SKM-1 (cell line): ENCODE measurements around the gene ITFG1.
"Not testable (repeated sequence)": the region's sequence is repeated elsewhere in the genome, so short reads cannot be mapped to it uniquely, and the experiment has no call there.

Experiments
- DNase-seq: peaks from one replicate; lab custom pipeline; 2025; ENCODE audit not compliant: unreplicated experiment; lab: John Stamatoyannopoulos, UW

The ITFG1 gene

DNA sequence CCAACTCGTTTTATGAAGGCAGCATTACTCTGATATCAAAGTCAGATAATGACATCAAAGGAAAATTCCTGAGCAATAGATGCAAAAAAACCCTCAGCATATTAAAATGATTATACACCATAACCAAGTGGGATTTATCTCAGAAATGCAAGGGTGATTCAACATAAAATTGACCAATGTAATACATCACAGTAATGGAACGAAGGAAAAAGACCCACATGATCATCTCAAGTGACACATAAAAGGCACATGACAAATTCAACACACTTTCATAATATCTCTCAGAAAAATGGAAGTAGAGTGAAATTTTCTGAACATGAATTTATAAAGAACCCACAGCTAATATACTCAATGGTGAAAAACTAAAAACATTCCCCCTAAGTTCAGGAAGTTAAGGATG lies 118.8 kb downstream of the ITFG1 start:
- no peak for DNase-seq

DNA sequence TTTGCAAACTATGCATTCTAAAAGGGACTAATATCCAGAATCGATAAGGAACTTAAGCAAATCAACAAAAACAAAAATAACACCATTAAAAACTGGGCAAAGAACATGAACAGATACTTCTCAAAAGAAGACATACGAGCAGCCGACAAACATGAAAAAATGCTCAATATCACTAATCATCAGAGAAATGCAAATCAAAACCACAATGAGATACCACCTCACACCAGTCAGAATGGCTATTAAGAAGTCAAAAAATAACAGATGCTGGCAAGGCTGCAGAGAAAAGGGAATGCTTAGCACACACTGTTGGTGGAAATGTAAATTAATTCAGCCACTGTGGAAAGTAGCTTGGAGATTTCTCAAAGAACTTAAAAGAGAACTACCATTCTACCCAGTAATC lies 130.3 kb downstream of the ITFG1 start:
- DNase-seq = not testable (repeated sequence)

DNA sequence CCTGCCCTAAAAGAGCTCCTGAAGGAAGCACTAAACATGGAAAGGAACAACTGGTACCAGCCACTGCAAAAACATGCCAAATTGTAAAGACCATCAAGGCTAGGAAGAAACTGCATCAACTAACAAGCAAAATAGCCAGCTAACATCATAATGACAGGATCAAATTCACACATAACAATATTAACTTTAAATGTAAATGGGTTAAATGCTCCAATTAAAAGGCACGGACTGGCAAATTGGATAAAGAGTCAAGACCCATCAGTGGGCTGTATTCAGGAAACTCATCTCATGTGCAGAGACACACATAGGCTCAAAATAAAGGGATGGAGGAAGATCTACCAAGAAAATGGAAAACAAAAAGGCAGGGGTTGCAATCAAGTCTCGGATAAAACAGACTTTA lies 136.6 kb downstream of the ITFG1 start:
- not testable (repeated sequence) for DNase-seq

DNA sequence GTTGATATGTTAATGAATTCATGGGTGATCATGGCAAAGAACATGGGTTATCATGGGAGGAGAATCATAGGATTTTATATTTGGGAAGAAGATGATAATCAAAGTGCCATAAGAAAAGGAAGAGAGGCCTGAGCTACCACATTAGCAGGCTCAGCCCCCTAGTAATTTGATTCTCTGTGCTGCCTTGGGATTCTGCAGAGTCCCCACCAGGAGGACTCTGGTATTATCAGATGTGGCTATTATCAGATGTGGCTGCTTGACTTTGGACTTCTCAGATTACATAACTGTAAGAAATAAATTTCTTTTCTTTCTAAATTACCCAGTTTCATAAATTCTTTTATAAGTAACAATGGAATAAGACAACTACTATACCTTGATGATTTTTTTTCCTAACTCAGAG lies 137.6 kb downstream of the ITFG1 start:
- DNase-seq = no peak

DNA sequence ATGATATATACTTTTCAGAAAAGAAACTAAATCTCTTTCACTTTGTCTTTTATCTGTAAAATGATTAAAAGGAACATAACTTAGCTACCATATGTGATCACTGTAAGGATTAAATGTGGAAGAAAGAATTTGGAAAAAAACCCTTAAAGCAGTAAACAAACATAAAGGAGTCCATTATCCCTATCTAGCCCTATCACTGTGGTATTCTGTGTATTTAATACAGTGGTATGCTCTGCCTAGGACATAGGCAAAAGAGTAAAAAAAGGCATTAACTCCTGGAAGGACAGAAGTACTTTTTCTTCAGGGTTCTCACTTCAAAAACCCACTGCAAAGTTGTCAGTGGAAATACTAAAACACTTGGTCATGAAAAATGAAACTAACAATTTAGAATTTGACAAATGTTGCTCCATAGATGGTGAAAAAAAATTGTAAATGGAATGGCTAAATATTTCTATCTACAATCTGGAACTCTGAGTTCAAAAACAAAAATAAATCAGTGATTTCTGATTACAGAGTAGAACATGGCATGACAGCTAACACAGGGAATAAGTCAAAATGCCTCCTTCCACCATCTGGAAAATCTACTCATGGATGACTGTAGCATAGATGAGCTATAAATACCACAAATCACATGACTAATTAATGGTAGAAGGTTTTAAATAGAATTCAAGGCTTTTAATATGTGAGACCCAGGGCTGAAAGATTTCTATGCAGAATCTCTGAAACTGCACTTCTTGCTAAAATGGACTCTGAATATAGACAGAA lies 140.1 kb downstream of the ITFG1 start:
- no peak for DNase-seq

DNA sequence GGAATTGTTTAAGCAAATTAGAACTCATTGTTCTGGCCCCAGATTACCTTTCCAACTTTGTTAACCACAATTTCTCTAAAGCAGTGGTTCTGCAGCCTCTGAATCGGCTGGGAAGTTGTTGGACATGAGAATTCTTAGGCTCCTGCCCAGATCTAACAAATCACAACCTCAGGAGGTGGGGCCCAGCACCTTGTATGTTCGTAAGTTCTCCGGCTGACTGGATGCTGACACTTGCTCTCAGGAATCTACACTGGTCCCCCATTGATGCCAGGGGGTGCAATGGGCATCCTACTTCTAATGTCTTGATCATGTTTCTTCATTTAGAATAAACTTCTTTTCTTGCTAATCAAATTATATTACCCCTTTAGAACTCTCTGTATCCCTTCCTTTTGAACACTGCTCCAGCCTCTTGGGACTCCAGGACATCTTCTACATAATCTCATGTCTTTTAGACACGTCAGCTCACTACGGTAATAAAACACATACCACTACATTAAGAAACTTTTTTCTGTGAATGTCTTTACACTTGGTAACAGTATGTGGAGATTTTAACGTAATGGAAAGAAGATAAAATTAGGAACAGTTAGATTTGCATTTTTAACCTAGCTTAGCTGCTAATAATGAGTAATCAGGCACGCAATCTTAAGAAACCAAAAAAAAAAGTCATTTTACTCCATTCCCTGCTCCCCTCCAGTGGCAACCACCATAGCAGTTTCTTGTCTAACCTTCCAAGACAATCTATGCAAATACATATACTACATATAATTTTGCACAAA lies 143.2 kb downstream of the ITFG1 start:
- DNase-seq = no peak

DNA sequence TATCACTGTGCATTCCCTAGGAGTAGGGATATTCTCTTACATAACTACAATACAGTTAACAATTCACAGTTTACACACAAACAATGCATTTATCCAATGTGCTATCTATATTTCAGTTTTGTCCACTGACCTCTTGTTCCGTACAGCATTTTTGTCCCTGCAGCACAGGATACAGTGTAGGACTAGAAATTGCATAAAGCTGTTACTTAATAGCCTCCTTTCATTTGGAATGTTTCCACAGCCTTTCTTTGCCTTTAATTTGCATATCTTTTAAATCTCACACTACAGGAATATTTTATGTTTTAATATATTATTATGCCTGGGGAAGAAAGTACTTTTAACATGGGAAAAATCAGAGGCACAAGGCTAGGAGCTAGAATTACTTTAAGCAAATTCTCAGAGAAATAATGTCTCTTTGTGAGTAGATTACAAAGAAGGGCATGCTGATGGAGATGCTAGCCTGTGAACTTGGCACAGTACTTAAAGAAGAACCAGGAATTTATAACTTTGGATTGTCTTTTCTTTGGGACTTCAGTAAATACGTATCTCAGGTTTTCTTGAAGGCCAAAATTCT lies 144.3 kb downstream of the ITFG1 start:
- DNase-seq = no peak

DNA sequence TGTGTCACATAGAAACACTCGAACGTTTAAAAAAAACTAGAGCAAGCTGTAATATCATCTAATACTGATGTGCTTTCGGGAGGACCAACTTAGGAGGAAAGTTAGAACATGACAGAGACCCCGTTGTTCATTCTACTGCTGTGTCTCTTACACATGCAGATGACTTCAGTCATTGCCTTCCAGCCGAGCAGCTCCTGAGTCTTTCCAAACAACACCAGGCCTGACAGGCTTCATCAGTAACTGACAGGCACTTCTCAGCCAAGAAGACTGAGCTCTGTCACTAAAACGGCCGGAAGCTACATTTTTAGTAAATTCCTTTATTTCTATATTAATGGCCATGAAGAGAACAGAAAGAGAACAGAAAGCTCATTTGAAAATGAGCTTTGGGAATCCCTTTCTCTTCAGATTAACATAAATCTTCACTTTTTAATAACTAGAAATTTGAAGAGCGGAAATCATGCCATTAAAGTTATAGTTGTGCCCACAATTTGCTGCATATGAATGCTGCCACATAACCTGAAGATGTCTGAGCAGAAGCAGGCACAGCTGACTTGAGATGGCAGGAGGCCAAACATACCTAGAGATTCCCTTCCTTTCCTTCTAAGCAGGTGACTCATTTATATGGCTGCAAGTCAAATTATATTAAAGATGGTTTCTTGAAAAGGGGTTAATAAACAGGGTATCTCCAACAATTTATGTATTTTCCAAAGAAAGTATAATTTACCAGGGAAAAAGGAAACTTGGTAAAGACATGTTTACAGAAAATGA lies 148.9 kb downstream of the ITFG1 start:
- no peak for DNase-seq

DNA sequence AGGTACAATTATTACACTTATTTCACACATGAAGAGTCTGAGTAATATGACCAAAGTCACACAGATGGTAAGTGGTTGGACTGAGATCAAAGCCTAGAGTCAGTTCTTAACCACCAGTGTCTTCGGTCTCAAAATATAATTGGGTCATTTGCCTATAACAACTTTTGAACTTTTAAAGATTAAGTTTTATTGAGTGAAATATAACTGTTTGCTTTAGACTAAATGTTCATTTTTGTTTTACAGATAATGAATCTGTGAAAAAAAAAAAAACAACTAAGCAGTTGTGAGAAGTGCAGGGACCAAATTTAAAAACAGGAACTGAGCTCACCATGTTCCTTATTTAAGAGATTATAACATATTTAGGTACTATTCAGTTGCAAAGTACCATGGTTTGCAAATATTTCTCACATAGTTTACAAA lies 150.1 kb downstream of the ITFG1 start:
- DNase-seq = no peak

DNA sequence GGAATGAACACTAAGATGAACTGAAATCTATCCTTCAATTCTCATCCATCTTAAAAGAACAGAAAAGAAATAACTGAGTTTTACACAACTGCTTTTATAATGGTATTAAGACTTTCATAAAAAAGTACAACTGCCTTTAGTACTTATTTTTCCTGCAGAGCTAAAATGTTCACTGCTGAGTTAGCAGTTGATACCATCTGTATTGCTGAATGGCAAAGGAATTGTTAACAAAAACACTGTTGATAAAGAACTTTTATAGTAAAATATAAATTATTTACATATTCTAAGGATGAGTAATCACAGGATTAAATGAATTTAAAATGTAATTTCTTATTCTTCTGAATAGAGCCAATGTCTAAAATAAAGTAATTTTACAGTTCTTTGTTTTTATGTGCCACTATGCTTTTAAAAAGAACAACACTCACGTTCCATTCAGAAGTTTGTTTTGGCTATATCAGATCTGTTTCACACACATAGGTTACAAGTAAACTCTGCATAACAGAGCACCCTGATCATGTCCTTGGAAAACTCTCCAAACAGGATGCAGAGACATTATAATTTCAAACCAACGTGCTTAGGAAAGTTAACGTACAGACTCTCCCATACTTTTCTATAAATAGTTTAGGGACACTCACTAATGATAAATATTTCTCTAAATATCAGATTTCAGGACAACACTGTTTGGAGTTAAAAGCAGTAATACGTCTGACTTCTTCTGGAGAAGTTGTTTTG lies 151.1 kb downstream of the ITFG1 start:
- no peak for DNase-seq

DNA sequence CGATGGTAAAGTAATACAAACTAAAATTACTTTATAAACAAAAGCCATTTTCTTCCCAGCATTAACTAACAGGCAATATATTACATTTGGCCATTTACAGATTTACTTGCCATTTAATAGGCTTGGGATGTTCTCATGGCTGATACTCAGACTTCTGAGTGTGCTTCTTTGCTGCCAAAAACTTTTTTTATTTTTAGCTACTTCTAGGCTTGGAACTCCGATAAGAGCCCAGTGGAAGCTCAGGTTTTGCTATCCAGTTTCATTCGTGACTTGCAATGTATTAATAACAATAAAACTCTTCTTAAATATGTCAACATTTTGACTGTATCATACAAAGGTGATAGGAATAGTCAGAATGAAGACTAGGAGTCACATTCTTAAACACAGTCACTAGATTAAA lies 152.3 kb downstream of the ITFG1 start:
- DNase-seq = no peak

DNA sequence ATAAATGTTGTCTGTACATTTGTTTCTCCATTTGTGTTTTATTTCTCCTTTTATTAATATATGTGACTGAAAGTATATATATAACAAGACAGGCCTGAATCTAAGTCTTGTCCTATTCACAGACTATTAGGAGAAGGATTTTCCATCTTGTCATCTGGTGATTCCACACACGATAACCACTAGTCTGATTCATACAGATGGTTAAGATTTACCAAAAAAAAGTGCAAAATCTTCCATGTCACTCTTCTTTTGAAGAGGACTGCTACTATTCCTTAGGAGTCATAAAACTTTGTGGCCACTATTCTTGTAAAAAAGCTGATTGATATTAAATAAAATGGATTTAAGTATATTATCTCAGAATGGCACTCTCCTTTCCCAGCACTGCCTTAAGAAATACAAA lies 156.3 kb downstream of the ITFG1 start:
- no peak for DNase-seq

DNA sequence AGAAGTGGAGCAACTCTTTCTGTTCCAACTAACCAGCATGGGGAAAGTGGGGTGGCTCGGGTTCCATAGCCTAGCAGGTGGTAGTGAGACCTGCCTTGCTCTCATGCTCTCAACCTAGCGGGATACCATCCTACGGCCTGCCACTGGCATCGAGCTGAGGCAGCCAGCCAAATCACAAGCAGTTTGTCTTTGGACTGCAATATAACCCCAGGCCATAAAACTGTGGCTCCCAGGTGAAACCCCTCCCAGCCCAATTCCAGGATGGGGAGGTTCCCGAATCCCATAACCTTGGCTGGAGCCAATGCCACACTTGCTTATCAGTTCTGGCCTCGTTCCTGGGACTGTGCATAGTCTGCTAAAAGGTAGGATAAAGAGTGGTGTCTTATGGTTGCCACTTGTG lies 161.3 kb downstream of the ITFG1 start:
- no peak for DNase-seq

DNA sequence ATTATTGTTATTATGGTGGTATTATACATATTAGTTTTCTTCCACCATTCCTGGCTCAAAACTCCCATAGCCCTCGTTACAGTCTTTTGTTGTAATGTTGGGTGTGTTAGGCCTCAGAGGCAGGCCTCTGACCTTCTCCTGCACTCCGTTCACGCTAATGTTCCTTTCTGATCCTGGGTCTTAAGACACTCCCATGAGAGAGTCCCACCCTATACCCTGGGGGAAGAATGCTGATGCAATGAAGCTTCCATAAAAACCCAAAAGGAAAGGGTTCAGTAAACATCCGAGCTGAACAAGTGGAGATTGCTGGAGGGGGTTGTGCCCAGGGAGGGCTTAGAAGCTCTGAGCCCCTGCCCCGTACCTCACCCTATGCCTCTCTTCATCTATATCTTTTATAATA lies 175.9 kb downstream of the ITFG1 start:
- no peak for DNase-seq

DNA sequence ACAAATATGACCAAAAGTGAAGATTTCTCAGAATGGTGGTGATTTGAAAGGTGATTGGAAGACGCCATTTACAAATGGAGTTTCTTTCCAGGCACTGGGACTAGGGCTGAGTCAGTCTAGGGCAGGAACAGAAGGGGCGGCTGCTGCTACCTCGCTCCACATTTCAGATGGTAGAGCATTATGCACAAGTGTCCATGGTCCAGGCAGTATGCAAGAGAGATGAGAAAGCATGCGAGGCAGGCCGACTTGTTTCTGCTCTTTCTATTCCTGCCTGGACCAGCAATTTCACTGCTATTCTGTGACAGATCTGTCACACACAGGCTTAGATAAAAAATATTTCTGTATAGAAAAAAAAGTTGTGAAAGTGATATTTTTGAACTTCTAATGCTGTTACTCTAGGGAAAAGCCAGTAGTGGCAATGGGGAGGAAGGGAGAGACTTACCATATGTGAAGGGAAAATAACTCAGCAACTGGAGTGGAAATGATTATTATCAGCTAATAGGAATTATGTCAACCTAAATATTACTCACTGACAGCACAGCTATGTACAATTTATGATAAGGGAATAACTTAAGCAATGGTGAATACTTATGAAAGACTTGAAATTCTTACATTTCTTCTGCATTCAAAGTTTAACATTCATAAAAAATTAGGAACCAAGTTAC lies 182.4 kb downstream of the ITFG1 start:
- DNase-seq = no peak

DNA sequence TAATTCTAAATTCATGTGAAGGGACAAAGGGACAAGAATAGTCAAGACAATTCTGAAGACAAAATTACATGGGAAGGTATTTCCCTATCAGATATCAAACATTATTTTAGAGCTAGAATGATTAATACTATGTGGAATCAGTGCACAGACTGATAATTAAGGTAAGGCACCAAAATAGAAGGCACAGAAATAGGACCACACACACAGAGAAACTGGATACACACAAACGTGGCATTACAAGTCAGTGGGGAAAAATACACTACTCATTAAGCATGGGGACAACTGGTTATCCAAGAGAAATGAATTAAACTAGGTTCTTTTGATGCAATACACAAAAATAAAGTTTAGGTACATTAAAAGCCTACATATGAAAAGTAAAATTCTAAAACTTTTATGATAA lies 184.3 kb downstream of the ITFG1 start:
- DNase-seq = no peak

DNA sequence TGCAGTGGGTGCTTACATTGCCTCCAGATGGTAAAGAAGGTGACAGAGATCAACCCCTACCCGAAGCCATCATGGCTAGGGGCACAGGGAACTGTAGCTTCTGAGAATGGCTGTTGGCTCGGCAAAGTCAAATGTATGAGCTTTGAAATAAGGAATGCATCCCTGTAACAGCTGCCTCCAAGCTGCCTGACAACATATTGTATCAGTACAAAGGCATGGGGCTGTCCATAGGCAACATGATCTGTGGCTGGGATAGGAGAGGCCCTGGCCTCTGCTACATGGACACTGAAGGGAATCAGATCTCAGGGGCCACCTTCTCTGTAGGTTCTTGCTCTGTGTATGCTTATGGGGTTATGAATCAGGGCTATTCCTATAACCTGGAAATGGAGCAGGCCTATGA lies 197.9 kb downstream of the ITFG1 start:
- DNase-seq = no peak

DNA sequence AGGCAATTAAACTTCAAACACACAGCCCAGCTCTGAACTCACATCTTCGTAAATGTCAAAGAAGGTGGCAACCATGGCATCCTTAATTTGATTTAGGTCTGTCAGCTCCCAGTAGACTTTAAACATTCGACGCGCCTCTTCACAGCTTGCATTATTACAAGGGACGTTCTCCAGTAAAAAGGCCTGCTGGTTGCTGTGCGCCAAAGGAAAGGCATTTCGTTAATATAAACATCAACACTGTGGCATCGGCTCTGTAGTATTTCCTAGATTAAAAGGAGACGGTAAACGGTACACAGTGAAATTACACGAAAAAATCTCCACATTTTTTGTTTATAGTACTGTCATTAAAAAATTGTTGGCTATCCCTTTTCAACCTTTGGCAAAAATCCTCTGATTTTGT lies 200.4 kb downstream of the ITFG1 start:
- DNase-seq = no peak

DNA sequence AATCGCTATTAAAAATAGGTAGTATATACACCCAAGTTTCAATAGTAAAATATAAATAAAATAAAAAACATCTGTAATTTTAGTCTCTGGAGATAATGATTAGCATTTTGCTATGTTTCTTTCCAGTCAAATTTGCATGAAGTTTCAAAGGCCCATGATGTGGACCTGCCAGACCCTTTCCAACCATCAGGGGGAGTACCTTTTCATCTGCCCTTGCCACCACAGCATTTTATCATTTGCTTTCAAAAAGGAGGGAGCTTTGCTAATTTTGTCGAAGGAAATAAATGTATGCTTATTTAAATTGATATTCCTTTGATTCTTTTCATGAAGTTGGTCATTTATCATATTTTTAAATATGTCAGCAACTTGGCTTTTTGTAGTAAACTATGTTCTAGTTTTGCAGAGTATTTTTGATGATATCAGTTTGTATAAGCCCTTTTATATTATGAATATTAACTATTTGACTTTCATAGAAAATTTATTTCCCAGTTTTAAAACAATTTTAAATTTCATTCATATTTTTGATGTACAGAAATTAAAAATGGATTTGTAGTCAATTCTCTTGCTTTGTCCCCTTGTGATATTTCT lies 201.9 kb downstream of the ITFG1 start:
- DNase-seq = peak; percentile 44

DNA sequence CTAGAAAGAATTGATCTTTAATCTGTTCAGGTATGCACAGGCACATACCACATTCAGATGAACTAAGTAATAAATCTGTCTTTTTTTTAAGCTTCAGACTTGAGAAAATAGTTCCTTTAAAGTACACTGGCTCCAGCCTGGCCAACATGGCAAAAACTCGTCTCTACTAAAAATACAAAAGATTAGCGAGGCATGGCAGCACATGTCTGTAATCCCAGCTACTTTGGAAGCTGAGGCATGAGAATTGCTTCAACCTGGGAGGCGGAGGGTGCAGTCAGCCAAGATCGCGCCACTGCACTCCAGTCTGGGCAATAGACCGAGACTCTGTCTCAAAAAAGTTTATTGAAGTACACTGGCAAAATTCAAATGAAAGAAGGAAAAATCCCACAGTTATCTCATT lies 206.1 kb downstream of the ITFG1 start:
- DNase-seq = no peak
